ENCODE results near the gene CCDC137. TPM values are rescaled to one million over a fixed set of nuclear protein-coding genes. Genes with fewer than 3 reads are reported as not detected.
"Not testable (repeated sequence)": the region's sequence is repeated elsewhere in the genome, so short reads cannot be mapped to it uniquely, and the experiment has no call there.

Gene CCDC137
- total RNA-seq, 6 donors from 2014 or later: 10.8 to 49.2 (median 12.6) TPM

GRCh38 chr17:81672954-81673353 is 6.4 kb downstream of the CCDC137 start:
- WGBS, 2 donors: 95 to 98% methylated on average over 6 to 12 of the region's 16 CpGs
- Histone ChIP-seq H3K9me3 (no peaks in the 10 kb centered on the region), H3K4me1 (peaks cover under 1 to 9% (median 3%) of the 10 kb centered on the region in 4 donors), H3K27ac (no peak overlapping the region), H3K4me3 (no peak overlapping the region), H3K27me3 (no peaks in the 10 kb centered on the region), H3K36me3 (peaks cover 14 to 58% (median 50%) of the 10 kb centered on the region in 4 donors)
- TF ChIP-seq CTCF (IDR thresholded peaks at IDR 0.05) (no peak), EP300 (IDR thresholded peaks at IDR 0.05) (no peak), POLR2A (IDR thresholded peaks at IDR 0.05) (no peak), POLR2AphosphoS5 (IDR thresholded peaks at IDR 0.05) (no peak)
- ATAC-seq (ENCODE audit: low FRiP score in 2 of 2) (peak in 1 of 2 donors; percentile 7), DNase-seq (peak in 1 of 2 donors; percentile 73)

GRCh38 chr17:81673561-81674258 is 7.2 kb downstream of the CCDC137 start:
- Histone ChIP-seq H3K27ac (no peak overlapping the region), H3K36me3 (peaks cover 14 to 58% (median 50%) of the 10 kb centered on the region in 4 donors), H3K27me3 (no peaks in the 10 kb centered on the region), H3K9me3 (no peaks in the 10 kb centered on the region), H3K4me1 (peaks cover 0 to under 1% (median 0%) of the 10 kb centered on the region in 4 donors), H3K4me3 (no peak overlapping the region)
- WGBS, 2 donors: 89 to 90% methylated on average over 12 to 18 of the region's 18 CpGs
- DNase-seq: peak in 1 of 2 donors; percentile 63
- ATAC-seq (ENCODE audit: low FRiP score in 2 of 2): no peak
- TF ChIP-seq POLR2A (IDR thresholded peaks at IDR 0.05) (no peak), EP300 (IDR thresholded peaks at IDR 0.05) (no peak), POLR2AphosphoS5 (IDR thresholded peaks at IDR 0.05) (no peak), CTCF (IDR thresholded peaks at IDR 0.05) (no peak)

- H3K4me1 ChIP-seq; H3K27me3 ChIP-seq; H3K27ac ChIP-seq; ATAC-seq (ENCODE audit: low FRiP score in 2 of 2); DNase-seq; H3K4me3 ChIP-seq; H3K9me3 ChIP-seq: not testable (repeated sequence)
- WGBS, 2 donors: 38 to 39% methylated on average over 18 of the region's 18 CpGs
- TF ChIP-seq CTCF (IDR thresholded peaks at IDR 0.05): peak; percentile 52 to 70 (median 60)
- peaks cover 14 to 40% (median 36%) of the 10 kb centered on the region in 4 donors for H3K36me3 ChIP-seq
These were observed 9.1 kb downstream of the CCDC137 start for GRCh38 chr17:81675515-81676221.

GRCh38 chr17:81676906-81677305 is 10.4 kb downstream of the CCDC137 start:
- ATAC-seq (ENCODE audit: low FRiP score in 2 of 2): peak in 1 of 2 donors; percentile 32
- 98% methylated on average over 11 to 15 of the region's 17 CpGs for WGBS, 2 donors
- DNase-seq: no peak
- Histone ChIP-seq H3K4me3 (no peak overlapping the region), H3K27me3 (no peaks in the 10 kb centered on the region), H3K9me3 (no peaks in the 10 kb centered on the region), H3K36me3 (peaks cover 14 to 39% (median 23%) of the 10 kb centered on the region in 4 donors), H3K4me1 (peaks cover 0 to 2% (median 0%) of the 10 kb centered on the region in 4 donors), H3K27ac (no peak overlapping the region)
- no peak for TF ChIP-seq CTCF (IDR thresholded peaks at IDR 0.05)
- no peak for TF ChIP-seq POLR2AphosphoS5 (IDR thresholded peaks at IDR 0.05)
- TF ChIP-seq POLR2A (IDR thresholded peaks at IDR 0.05): no peak
